Lower leg skin (tissue), 3 donors: ENCODE results near the gene LIX1L.

ENCODE experiments used
- CTCF ChIP-seq, 3 donors: fragments of 450-650 bp; IDR thresholded peaks; one replicate each; pipeline ENCODE4 v1.5.1; 2016; ENCODE audit warnings: antibody characterized with exemption in 3 of 3, mild to moderate bottlenecking in 3 of 3, moderate library complexity in 2 of 3
- POLR2A ChIP-seq, 2 donors: fragments of 450-650 bp; IDR thresholded peaks; one replicate each; pipeline ENCODE4 v1.6.1; 2016 to 2017; ENCODE audit warnings: antibody characterized with exemption in 2 of 2, mild to moderate bottlenecking in 1 of 2, moderate library complexity in 1 of 2

DNA sequence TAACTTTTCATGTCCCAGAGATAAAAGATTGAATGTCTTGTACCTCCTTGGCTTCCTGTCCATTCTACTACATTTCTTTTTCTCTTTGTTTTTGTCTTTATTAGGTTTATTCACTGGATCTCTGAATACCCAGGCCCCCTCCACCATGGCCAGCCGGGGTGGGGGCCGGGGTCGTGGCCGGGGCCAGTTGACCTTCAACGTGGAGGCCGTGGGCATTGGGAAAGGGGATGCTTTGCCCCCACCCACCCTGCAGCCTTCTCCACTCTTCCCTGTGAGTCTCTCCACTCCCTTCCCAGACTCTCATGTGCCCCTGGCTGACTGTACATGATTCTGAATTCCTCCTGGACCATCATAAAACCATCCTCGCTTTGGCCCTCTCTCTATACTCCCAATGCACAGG, 16.9 kb upstream of the LIX1L start:
- no peak for TF ChIP-seq CTCF (IDR thresholded peaks at IDR 0.05)
- no peak for TF ChIP-seq POLR2A (IDR thresholded peaks at IDR 0.05)
